Activated CD8-positive, alpha-beta memory T cell treated with anti-CD3 and anti-CD28 coated beads for 24 hours (primary cell): Measurements from ENCODE around the gene PAX2.

Experiments
- DNase-seq: peaks from one replicate; pipeline ENCODE4 v3.0.0-alpha.2; 2020

Gene PAX2

GRCh38 chr10:100740476-100741377, 4.7 kb upstream of the PAX2 start:
- no peak for DNase-seq

GRCh38 chr10:100741378-100742075, 3.9 kb upstream of the PAX2 start:
- no peak for DNase-seq

GRCh38 chr10:100742076-100742771, 3.2 kb upstream of the PAX2 start:
- DNase-seq = no peak

GRCh38 chr10:100742936-100743335, 2.4 kb upstream of the PAX2 start:
- no peak for DNase-seq

- peak; percentile 77 for DNase-seq
Observed at GRCh38 chr10:100743626-100744135, 1.7 kb upstream of the PAX2 start.

GRCh38 chr10:100744136-100744986, 1.0 kb upstream of the PAX2 start:
- DNase-seq = peak; percentile 67

- DNase-seq = no peak
Observed at GRCh38 chr10:100745882-100746783, 751 bp downstream of the PAX2 start.

GRCh38 chr10:100746784-100747455, 1.5 kb downstream of the PAX2 start:
- no peak for DNase-seq

GRCh38 chr10:100747456-100748230, 2.3 kb downstream of the PAX2 start:
- DNase-seq = peak; percentile 61

- peak; percentile 59 for DNase-seq
Observed at GRCh38 chr10:100748231-100749058, 3.1 kb downstream of the PAX2 start.

- no peak for DNase-seq
Observed at GRCh38 chr10:100749059-100749308, 3.6 kb downstream of the PAX2 start.

- no peak for DNase-seq
Observed at GRCh38 chr10:100749309-100750217, 4.2 kb downstream of the PAX2 start.

- no peak for DNase-seq
Observed at GRCh38 chr10:100750291-100751210, 5.2 kb downstream of the PAX2 start.

- DNase-seq = no peak
Observed at GRCh38 chr10:100751211-100751933, 6.0 kb downstream of the PAX2 start.

GRCh38 chr10:100755821-100756220, 10.4 kb downstream of the PAX2 start:
- DNase-seq = no peak

- no peak for DNase-seq
Observed at GRCh38 chr10:100759331-100759730, 13.9 kb downstream of the PAX2 start.
